ENCODE data around the gene PDE7B.

PDE7B gene

DNA sequence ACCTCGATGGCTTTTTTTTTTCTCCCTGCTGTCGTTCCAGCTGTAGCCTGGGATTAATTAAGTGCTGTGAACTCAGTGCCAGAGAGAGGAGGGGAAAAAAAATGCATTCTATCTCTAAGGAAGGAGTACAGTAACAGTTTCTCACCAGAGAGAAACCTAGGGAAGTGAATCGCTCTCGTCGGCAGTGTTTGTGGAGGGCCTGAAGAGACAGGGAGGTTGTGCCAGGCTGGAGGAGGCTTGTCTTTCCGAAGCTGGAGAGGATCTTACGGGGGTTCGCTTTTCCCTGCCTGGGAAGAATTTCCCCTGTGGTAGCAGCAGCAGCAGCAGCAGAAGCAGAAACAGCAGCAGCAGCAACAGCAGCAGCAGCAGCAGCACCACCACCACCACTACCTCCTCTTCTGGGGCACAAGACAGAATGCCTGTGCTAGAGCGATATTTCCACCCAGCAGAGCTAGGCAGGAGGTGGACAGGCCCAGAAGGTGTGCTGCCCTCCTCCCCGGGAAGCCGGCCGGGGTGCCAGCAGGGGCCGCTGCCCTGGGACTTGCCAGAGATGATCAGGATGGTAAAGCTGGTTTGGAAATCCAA, 186.5 kb downstream of the PDE7B start:
- Histone ChIP-seq H3K4me3 (ENCODE audit: low read depth, low read length) (no peak overlapping the region), H3K4me1 (ENCODE audit: control insufficient read depth, insufficient read depth, low read length) (no peaks in the 10 kb centered on the region), H3K9me3 (ENCODE audit: control insufficient read depth, insufficient read depth, low read depth, low read length) (no peaks in the 10 kb centered on the region), H3K36me3 (ENCODE audit: control insufficient read depth in 2 of 2, insufficient read depth in 1 of 2, low read length in 2 of 2) (no peaks in the 10 kb centered on the region), H3K27ac (ENCODE audit: extremely low read depth, low read depth, low read length) (no peak overlapping the region)
- TF ChIP-seq ZNF560 (tag by site-specific recombination; IDR thresholded peaks at IDR 0.05; ENCODE audit: borderline replicate concordance) (no peak), ZNF350 (tag by site-specific recombination; IDR thresholded peaks at IDR 0.05) (no peak), ZNF791 (tag by site-specific recombination; IDR thresholded peaks at IDR 0.05) (no peak), RBAK (tag by site-specific recombination; IDR thresholded peaks at IDR 0.05) (no peak), ZNF510 (tag by site-specific recombination; IDR thresholded peaks at IDR 0.05; ENCODE audit: insufficient replicate concordance) (no peak), ZNF530 (tag by site-specific recombination; IDR thresholded peaks at IDR 0.05; ENCODE audit: low read depth) (no peak), MZF1 (tag by site-specific recombination; IDR thresholded peaks at IDR 0.05; ENCODE audit: borderline replicate concordance) (no peak), SP3 (tag by site-specific recombination; IDR thresholded peaks at IDR 0.05) (no peak), ZNF274 (IDR thresholded peaks at IDR 0.05; ENCODE audit: low read length) (no peak), ZNF274 (tag by site-specific recombination; IDR thresholded peaks at IDR 0.05; ENCODE audit: borderline replicate concordance) (no peak), ZNF423 (tag by site-specific recombination; IDR thresholded peaks at IDR 0.05) (no peak), ZNF843 (tag by site-specific recombination; IDR thresholded peaks at IDR 0.05) (no peak), ZNF623 (tag by site-specific recombination; IDR thresholded peaks at IDR 0.05) (no peak)
- TF ChIP-seq, protein P1, sequence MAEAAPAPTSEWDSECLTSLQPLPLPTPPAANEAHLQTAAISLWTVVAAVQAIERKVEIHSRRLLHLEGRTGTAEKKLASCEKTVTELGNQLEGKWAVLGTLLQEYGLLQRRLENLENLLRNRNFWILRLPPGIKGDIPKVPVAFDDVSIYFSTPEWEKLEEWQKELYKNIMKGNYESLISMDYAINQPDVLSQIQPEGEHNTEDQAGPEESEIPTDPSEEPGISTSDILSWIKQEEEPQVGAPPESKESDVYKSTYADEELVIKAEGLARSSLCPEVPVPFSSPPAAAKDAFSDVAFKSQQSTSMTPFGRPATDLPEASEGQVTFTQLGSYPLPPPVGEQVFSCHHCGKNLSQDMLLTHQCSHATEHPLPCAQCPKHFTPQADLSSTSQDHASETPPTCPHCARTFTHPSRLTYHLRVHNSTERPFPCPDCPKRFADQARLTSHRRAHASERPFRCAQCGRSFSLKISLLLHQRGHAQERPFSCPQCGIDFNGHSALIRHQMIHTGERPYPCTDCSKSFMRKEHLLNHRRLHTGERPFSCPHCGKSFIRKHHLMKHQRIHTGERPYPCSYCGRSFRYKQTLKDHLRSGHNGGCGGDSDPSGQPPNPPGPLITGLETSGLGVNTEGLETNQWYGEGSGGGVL (tag by site-specific recombination; IDR thresholded peaks at IDR 0.05), result no peak
- TF ChIP-seq, protein P2, sequence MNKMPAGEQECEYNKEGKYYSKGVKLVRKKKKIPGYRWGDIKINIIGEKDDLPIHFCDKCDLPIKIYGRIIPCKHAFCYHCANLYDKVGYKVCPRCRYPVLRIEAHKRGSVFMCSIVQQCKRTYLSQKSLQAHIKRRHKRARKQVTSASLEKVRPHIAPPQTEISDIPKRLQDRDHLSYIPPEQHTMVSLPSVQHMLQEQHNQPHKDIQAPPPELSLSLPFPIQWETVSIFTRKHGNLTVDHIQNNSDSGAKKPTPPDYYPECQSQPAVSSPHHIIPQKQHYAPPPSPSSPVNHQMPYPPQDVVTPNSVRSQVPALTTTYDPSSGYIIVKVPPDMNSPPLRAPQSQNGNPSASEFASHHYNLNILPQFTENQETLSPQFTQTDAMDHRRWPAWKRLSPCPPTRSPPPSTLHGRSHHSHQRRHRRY (tag by site-specific recombination; IDR thresholded peaks at IDR 0.05), result no peak
- TF ChIP-seq, protein P3, sequence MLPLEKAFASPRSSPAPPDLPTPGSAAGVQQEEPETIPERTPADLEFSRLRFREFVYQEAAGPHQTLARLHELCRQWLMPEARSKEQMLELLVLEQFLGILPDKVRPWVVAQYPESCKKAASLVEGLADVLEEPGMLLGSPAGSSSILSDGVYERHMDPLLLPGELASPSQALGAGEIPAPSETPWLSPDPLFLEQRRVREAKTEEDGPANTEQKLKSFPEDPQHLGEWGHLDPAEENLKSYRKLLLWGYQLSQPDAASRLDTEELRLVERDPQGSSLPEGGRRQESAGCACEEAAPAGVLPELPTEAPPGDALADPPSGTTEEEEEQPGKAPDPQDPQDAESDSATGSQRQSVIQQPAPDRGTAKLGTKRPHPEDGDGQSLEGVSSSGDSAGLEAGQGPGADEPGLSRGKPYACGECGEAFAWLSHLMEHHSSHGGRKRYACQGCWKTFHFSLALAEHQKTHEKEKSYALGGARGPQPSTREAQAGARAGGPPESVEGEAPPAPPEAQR (tag by site-specific recombination; IDR thresholded peaks at IDR 0.05), result no peak
- TF ChIP-seq, protein P4, sequence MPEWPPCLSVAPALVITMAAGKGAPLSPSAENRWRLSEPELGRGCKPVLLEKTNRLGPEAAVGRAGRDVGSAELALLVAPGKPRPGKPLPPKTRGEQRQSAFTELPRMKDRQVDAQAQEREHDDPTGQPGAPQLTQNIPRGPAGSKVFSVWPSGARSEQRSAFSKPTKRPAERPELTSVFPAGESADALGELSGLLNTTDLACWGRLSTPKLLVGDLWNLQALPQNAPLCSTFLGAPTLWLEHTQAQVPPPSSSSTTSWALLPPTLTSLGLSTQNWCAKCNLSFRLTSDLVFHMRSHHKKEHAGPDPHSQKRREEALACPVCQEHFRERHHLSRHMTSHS (tag by site-specific recombination; IDR thresholded peaks at IDR 0.05), result no peak
- POLR2A ChIA-PET, result no interaction called here
- CTCF ChIA-PET, result interaction anchor here (0.6 to 1.2 kb wide), 3 partner anchors 65 to 507 kb away, joined by 3 read pairs; no protein-coding TSS in a partner anchor

DNA sequence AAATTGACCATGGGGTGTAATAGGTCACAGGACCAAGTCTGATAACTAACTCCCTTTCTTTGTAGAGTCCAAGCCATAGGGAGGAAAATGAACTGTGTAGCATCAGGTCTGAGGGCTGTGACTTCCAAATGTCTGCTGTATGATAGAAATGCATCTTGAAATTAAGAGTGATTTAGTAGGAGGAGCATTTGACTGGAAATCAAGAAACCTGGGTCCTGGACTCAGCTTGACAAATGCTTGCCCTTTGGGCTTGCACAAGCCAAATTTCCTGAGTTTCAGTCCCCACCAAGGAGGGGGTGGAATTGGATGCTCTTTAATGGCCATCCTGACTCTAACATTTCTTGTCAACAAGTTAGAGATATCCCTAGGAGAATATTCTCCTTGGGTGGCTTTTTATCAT, 187.0 kb downstream of the PDE7B start:
- Histone ChIP-seq H3K9me3 (ENCODE audit: control insufficient read depth, insufficient read depth, low read depth, low read length) (no peaks in the 10 kb centered on the region), H3K4me1 (ENCODE audit: control insufficient read depth, insufficient read depth, low read length) (no peaks in the 10 kb centered on the region), H3K27ac (ENCODE audit: extremely low read depth, low read depth, low read length) (no peak overlapping the region), H3K4me3 (ENCODE audit: low read depth, low read length) (no peak overlapping the region), H3K36me3 (ENCODE audit: control insufficient read depth in 2 of 2, insufficient read depth in 1 of 2, low read length in 2 of 2) (no peaks in the 10 kb centered on the region)
- CTCF ChIA-PET, result interaction anchor here (0.6 to 1.2 kb wide), 3 partner anchors 65 to 774 kb away, joined by 3 read pairs; no protein-coding TSS in a partner anchor
- TF ChIP-seq ZNF239 (tag by site-specific recombination; IDR thresholded peaks at IDR 0.05), result no peak
- POLR2A ChIA-PET, result no interaction called here

All from HEK293 (cell line).